C4-2B (cell line): ENCODE data around the gene GAK.

Source experiments
- CTCF ChIP-seq: fragments of 450-650 bp; conservative IDR thresholded peaks from 2 replicates; pipeline ENCODE4 v1.5.1; 2017; ENCODE audit warnings: mild to moderate bottlenecking
- ZFX ChIP-seq: fragments of 450-650 bp; IDR thresholded peaks from 2 replicates; pipeline ENCODE4 v1.6.1; 2017

- TF ChIP-seq CTCF (no peak), ZFX (no peak)
Measured at GRCh38 chr4:844752-845232, 87.3 kb downstream of the GAK start.
